GM21367 (cell line): ENCODE measurements around the gene PACRG.

ENCODE experiments used
- ATAC-seq: cut with Tn5 transposase; IDR thresholded peaks from one replicate; pipeline ENCODE4 v1.9.1; 2021; ENCODE audit not compliant: unreplicated experiment

The PACRG gene

DNA sequence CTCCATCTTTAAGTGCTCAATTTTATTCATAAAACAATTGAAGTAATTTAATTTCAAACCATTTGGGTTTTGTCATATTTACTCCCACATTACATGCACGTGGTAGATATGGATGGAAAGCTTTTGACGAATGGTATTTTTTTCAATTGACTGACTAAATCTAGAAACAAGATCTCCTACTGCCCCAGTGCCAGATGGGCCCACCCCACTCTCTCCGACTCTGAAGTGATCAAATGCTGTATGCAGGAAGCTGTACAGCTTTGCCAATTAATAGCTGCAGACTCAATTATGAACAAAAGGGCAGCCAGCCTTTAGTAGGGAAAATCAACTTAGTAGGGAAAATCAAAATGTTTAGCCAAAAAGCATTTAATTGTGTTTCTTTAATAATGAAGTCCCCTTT, 46.2 kb downstream of the PACRG start:
- no peak for ATAC-seq

DNA sequence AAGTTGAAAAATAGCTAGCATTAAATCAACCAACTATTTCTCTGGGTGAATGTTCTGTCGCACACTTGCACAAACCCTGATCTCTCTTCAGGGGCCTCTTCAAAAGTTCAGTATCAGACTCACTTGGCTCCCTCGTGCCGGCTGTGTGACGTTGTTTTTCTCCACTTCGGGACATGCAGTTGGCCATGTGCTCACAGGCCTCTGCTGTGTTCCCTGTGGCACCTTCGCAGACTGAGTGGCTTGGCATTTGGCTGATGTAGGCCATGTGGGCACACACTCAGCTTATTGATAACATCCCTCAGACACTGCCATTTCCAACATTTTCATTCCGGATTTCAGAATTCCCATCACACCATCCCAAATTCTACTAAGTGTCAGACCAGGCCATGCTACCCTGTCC, 49.3 kb downstream of the PACRG start:
- ATAC-seq, result no peak

DNA sequence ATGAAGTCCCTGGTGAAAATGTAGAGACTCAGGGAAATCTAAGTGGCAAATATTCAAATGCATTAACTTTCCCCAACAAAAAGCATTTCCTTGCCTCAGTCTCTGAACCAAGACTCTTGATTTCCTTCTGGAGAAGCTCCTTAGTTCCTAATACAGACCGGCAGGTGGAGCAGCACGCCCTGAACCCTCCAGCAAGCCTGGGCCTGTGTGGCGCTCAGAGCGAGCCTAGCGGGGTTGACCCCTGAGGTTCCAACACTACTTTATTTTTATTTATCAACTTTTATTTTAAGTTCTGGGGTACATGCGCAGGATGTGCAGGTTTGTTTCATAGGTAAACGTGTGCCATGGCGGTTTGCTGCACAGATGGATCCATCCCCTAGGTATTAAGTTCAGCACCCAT, 50.8 kb downstream of the PACRG start:
- no peak for ATAC-seq

DNA sequence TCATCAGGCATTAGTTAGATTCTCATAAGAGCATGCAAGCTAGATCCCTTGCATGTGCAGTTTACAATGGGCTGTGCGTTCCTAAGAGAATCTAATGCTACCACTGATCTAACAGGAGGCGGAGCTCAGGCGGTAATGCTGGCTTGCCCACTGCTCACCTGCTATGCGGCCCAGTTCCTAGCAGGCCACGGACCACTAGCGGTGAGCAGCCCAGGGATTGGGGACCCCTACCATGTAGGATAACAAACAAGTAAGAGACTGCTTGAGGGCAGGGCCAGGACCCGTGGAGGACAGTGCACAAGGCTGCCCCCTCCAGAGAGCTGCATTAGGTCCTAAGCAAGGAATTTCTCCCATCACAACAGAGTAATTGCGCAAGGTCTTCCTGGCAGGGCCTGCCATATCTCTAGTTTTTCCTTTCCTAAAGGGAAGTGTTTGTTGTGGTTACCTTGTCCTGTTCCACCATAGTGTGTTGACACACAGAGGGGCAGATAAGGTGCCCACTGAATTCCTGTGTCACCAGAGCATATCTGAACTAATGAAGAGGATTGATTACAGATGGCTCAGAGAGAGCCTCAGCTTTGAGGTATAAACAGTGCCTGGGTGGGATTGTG, 58.0 kb downstream of the PACRG start:
- ATAC-seq, result no peak

DNA sequence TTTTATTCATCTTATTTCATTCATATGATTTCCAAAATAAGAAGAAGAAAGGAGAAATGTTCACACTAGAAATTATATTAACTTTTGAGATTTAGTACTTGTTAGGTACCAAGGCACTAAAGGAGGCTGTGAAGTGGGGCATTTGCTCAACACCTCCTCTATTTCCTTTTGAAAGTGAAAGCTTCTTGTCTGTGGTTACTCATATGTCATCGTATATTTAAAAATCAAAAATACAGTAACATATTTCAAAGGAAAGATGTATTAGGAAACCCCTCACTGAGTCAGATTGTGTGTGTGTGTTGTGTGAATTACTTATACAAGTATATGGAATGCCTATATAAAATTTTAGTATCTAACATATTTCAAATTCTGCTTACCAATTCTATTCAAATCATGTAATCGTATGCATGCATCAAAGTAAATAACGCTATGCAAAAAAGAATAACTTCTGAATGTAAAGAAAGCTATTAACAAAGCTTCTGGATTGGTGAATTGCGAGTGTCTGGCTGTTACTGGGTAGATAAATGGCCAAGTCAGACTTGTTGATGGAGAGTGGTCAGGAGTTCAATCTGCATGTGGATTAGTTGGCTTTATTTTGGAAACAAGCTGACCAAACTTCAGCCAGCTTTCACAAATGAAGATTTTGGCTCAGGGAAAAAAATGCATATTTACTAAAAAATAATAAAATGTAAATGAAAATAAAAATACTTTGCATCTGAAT, 70.9 kb downstream of the PACRG start:
- ATAC-seq, result no peak

DNA sequence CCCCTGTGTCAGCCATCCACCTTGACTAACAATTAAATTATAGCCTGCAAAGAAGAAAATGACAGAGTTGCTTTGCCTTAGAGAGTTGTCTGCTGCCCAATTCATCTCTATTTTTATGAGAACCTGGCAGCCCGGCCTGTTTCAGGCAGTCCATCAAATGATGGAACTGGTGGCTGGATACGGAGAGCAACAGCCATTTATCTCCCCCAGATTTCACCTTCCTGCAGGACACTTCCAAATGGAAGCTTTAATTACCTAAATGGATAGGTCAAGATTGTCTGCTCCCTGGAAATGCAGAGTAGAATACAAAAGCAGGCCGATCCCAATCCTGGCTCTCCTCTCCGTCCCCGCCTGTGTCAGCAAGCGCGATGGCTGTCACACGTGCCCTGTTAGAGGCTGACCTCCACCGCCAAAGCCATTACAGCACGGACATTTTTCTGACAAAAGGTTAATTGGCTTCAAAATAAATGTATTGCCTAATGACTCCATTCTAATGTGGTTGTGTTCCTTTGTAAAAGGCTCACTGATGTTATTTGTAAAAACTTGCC, 86.7 kb downstream of the PACRG start:
- no peak for ATAC-seq

DNA sequence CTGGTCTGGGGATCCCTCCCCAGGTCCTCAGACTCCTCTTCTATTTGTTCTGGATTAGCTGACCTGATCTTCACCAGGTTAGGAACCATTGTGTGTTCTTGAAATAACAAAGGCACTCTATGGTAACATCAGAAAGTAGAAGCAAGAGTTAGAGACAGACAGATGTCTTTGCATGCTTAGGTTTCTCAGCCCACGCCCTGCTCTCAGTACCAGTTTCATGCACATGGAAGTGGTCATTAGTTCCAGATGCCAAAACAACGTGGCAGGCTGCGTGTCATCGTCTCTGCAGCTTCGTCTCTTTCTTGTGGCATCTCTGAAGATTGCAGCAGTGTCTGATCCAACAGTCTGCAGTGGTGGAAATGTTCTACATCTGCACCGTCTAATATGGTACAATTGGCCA, 89.4 kb downstream of the PACRG start:
- no peak for ATAC-seq

DNA sequence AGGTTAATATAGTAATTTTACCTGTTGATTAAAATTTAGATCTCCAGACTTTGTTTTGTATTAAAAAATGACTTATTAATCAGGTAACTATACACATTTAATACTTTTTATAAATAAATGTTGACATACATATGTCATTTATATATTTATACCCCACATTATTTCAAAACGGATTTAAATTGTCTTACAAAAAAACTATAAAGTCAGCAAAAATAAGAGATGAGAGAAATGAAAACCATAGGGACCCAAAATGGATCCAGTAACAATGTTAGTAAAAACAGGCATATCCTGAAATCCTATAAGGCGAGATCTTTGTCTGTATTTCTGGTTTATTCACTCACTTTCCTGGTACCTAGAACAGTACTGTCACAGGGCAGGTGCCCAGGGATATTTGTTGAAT, 91.5 kb downstream of the PACRG start:
- no peak for ATAC-seq

DNA sequence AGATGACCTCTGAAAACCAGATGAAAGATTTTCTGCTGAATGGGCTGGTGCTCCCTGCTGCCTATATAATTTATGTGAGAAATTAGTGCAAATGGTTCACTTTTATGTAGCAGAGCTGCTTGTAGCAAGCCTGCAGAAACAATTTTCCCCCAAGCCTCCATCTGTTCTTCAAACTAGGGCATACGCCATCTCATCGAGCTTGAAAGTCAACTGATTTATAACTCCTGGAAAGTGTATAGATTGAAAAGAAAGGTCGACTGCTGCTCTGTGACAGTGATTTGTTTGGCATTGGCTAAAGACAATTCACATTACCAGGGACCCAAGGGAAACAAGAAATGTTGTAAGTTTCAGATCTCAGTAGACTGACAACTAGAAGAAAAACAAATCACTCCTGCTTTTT, 93.3 kb downstream of the PACRG start:
- no peak for ATAC-seq

DNA sequence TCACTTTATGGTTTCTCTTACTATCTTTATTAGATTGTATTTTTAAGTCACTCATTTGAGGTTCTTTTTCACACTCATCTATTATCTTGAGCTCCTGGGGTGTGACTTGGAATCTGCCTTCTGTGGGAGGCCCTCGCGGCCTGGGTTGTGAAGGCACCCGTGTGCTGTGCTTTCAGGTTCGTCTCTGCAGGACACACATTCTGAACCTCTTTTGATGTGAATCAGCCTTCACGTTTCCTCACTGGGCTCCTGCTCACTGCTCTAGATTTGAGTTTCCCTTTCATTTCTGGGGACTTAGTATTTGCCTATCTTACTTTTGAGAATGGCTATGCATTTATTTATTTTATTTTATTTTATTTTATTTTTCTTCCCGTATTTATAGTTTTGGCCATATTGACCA, 97.8 kb downstream of the PACRG start:
- ATAC-seq, result no peak

DNA sequence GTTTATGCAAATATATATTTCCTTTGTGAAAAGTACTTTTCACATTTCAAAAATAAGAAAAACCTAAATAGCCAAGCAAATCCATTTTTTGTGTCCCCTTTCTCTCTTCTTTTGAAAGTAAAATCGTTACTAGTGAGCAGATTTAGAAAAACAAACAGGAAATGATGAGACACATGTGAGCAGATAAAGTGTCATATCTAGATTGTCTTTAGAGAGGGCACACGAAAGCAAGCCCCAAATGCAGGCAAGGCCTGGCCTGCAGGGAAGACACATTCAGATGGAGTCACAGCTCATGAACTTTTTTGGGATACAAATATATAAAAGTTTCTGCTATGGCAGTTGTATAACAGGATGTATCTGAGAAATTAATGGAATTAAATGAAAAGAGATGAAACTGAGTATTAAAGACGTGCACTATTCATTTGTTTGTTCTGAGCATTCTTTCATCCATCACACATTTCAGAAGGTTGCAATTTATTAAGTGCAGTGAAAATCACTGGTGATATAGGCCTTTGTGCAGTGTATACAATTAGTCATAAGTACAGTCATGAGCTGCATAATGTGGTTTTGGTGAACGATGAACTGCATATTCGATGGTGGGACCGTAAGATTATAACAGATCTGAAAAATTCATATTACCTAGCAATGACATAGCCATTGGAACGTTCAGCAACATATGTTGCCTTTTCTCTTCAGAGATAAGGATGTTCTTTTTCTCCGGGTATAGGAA, 101.4 kb downstream of the PACRG start:
- no peak for ATAC-seq

DNA sequence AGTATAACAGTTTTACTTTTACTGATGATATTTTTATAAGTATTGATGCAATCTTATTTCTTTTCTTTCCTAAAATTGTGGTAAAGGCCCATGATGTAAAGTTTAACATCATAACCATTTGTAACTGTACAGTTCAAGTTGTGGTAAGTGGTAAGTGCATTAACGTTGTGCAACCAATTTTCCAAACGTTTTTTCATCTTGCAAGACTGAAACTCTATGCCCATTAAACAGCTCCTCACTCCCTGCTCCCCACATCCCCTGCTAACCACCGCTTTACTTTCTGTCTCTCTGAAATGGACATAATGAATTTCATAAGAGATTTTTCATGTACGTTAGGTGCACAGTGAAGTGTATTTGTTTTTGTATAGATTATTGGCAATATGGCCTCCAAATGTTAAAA, 106.0 kb downstream of the PACRG start:
- no peak for ATAC-seq

DNA sequence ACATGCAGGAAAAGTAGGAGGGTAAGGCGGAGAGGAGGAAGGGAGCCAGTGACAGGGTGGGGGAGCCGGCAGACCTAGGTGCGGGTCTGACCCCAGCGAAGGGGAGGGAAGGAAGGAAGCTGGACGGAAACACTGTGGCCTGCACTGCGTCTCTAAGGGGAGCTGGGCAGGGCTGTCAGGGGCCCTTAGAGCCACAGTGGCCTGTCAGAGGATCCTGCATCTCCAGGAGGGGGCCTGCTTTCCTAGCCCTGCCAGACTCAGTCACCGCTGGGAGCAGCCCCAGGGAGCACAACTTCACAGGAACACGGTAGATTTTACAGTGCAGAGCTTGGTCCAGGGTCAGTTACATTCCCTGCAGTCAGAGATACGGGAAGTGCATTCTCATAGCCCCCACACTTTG, 118.2 kb downstream of the PACRG start:
- no peak for ATAC-seq

DNA sequence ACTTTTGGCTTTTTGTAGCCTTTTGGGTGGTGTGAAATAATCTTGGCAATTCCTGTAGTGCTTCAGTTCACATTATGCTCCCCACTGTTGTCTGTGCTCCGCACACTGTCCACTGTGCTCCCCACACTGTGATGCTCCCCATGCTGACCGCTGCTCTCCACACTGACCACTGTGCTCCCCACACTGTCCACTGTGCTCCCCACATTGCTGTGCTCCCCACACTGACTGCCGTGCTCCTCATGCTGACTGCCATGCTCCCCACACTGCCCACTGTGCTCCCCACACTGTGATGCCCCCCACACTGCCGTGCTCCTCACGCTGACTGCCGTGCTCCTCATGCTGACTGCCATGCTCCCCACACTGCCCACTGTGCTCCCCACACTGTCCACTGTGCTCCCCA, 118.9 kb downstream of the PACRG start:
- ATAC-seq, result no peak

DNA sequence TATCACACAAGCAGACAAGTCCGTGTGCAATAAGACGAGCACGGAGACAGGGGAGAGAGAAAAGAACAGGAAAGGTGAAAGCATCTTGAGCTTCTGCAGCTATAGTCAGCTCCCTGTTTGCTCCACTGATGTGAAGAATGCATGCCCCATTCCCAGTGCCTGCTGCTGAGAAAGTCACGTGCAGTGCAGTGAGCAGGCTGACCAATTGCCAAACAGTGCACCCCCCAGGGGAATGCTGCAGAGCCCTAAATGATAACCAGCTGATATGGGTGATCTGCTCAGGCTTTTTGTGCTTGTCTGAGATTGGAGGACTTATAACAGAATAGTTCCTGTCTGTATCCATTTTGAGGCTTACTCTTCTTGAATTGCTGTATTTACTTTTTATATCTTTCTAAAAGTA, 121.5 kb downstream of the PACRG start:
- ATAC-seq, result no peak

DNA sequence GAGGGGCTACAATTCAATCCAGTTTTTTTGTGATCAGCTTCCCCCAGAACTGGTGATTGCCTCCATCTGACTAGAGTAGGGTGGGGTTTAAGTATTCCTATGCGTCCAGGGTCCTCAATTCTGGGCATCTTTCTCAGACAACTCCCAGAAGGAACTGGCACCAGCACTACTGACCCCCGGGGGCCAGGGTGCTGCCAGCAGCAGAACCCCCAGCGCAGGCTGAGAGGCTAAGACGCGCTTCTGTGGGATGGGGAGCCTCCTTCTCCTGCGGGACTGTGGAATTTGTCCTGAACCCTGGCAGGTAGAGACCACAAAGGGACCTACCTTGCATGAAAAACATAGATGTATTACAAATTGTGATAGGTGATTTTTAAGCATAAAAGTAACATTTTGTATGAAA, 124.4 kb downstream of the PACRG start:
- no peak for ATAC-seq

DNA sequence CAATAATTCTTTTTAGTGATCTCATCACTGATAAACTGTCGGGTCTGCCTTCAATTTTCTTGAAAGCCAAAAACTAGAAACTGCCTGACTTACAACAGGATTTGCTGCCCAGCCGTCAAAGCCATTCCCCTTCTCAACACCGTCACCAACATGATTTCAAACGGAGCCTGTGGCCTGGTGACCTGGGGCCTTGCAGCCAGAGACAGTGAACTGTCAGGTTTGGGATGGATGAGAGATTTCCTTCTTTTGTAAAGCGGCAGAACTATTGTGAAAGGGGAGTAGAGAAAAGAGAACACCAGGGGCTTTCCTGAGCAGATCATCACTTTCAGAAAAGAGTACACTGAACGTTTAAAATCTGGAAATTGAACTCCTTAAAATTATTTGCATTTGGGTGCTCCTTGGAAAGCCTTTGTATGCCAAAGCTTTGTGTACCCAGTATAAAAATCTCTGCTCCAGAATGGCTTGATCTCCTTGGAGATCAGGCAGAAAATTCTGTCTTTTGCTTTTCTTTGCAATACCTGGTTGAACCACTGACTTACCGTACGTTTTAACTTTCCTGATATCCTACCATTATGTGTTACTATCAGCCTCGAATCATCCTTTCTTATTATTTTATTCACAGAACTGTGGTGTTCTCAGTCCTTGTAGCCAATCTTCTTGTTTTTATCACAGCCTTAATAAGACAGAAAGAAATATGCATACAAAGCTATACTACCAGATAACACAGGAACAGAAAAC, 125.2 kb downstream of the PACRG start:
- ATAC-seq, result no peak

DNA sequence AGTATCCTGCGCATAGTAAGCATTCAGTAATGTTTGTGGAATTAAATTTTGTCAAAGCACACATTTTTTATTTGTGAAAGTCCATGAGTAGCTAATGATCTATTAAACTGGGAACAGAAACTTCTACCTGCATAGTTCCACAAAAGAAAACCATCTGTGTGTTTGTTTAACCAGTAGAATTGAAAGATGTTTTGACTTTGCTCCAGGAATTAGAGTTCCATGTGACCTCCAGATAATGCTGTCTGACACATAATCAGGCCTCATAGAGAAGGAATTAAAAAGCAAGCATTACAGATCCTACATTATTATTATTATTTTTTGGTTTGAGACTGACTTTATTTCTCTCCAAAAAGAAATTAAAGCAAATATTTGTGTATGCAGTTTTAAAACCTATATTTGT, 126.5 kb downstream of the PACRG start:
- ATAC-seq, result no peak

DNA sequence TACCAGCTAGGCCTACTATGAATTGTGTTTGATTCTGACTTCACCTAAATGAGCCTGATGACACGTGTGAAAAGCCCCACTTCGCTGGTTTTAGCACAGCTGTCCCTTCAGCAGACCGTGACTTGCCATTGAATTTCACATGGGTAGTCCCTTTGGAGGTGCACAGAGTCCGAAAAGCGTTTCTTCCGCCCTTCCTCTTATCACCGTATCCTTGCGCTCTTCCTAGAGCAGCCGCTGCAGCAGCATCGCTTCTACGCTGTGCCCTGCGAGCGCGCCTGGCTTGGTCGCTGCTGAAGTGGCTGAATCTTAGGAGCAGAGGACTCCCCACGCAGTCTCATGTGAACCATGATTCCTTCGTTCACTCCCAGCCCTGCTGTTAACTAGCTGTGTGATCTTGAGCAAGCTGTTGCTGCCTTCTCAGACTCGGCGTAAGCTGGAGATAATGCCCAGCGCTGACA, 127.0 kb downstream of the PACRG start:
- ATAC-seq, result no peak

DNA sequence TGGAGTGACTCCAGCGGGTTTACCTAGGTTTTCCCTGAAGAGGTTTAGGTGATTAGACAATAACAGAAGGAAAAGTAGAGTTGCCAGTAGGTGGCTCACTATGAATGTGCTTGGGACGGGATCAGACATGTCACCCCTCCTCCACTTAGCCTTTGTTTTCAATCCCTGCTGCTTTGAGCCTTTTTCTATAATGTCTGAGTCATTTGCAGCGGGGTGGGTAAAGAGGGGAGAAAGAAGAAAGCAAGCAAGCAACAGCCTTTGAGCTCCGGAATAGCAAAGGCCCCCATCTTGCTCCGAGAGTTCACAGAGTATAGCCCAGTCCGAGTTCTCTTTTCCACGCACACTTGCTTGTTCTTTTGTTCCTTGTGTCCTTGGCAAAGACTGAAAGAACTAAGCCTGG, 129.1 kb downstream of the PACRG start:
- ATAC-seq, result no peak

DNA sequence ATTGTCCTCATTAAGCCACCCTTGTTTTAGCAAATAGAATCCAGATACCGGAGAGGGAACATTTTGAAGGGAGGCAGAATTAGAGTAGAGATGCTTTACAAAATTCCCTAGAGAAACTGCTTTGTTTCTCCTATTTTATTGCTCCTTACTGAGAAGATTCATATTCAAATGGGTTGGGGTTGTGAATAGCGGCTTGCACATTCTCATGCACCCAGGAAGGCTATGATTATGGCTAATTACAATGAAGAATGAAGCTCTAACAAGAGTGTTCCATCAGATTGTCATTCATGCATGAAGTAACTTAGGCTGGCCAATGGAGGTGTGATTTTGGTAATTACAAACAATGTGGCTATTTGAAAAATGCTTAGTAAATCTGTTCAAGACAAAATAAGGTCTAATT, 129.6 kb downstream of the PACRG start:
- ATAC-seq, result no peak
